Kidney epithelial cell (primary cell): ENCODE data around the gene OR56A5. TPM values are rescaled to one million over a fixed set of nuclear protein-coding genes. Genes with fewer than 3 reads are reported as not detected.

ENCODE experiments used
- DNase-seq: peaks from one replicate; pipeline ENCODE4 v3.0.0-alpha.2; 2010; ENCODE audit warnings: low read depth
- H3K27me3 ChIP-seq: 2 replicates; pipeline ENCODE4 v1.6.0; 2011; ENCODE audit warnings: low read length; ENCODE audit not compliant: control insufficient read depth, insufficient read depth
- H3K36me3 ChIP-seq: 2 replicates; pipeline ENCODE4 v1.5.1; 2011; ENCODE audit warnings: low read length; ENCODE audit not compliant: control insufficient read depth, insufficient read depth
- H3K4me3 ChIP-seq: 2 replicates; pipeline ENCODE4 v1.5.1; 2011; ENCODE audit warnings: low read depth, mild to moderate bottlenecking, control low read depth, low read length
- CTCF ChIP-seq: IDR thresholded peaks from 2 replicates; pipeline ENCODE4 v1.5.1; 2011; ENCODE audit warnings: mild to moderate bottlenecking, moderate library complexity, low read length, control low read depth, inconsistent platforms; ENCODE audit not compliant: insufficient read depth, poor library complexity, severe bottlenecking
- total RNA-seq: library from RNA; depleted of rRNA; stranded (reverse); fragments of >200 nt; gene quantifications from 2 replicates; pipeline ENCODE4 v1.2.3, GENCODE V29; 2015

Gene OR56A5
- total RNA-seq, 1 donor from 2014 or later = not detected

DNA sequence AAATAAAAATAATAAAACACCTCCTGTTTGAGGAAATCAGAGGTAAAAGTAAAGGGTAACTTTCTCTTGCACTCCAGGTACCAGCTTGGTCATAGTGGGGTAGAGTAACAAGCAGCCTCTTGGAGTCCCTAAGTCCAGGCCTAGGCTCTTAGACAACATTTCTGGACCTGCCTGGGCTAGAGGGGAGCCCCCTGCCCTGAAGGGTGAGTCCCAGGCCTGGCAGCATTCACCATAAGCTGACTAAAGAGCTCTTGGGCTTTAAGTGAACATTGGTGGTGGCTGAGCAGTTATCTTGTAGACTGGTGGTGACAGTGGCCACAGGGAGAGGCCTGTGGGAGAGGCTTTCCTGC is 44.9 kb downstream of the OR56A5 start:
- DNase-seq = no peak
- TF ChIP-seq CTCF = no peak
- Histone ChIP-seq H3K4me3 (no peak overlapping the region), H3K27me3 (no peaks in the 10 kb centered on the region), H3K36me3 (no peaks in the 10 kb centered on the region)

DNA sequence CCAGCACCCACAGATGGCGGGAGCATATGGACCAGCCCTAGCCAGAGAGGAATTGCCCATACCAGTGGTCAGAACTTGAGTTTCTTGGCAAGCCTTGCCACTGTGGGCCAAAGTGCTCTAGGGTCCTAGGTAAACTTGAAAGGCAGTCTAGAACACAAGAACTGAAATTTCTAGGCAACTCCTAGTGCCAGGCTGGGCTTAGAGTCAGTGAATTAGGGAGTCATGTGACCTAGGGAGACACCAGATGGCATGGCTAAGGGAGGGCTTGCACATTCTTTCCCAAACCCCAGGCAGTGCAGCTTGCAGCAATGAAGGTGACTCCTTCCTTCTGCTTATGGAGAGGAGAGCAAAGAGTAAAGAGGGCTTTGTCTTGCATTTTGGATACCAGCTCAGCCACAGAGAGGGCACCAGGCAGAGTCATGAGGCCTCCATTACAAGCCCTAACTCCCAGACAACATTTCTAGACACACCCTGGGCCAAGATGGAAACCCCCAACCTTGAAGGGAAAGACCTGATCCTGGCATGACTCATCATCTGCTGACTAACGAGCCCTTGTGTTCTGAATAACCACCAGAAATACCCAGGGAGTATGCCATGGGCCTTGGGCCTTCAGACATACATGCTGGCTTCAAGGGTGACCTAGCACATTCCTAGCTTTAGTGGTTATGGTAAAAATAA is 45.4 kb downstream of the OR56A5 start:
- Histone ChIP-seq H3K4me3 (no peak overlapping the region), H3K36me3 (no peaks in the 10 kb centered on the region), H3K27me3 (no peaks in the 10 kb centered on the region)
- no peak for TF ChIP-seq CTCF
- DNase-seq = peak; percentile 14

Other genes with a start within 250 kb of the OR56A5 start
- gene OR56B1, start 232.0 kb downstream of the OR56A5 start, total RNA-seq = not detected in 2 replicates
- gene OR52N4, start 214.3 kb downstream of the OR56A5 start, total RNA-seq = not detected in 2 replicates
- not detected in 2 replicates for gene OR52N5, start 185.1 kb downstream of the OR56A5 start, total RNA-seq
- gene OR52N1, start 177.2 kb downstream of the OR56A5 start, total RNA-seq = not detected in 2 replicates
- not detected in 2 replicates for gene OR52N2, start 159.6 kb downstream of the OR56A5 start, total RNA-seq
- not detected in 2 replicates for gene OR52E6, start 126.6 kb downstream of the OR56A5 start, total RNA-seq
- gene OR52E8, start 110.8 kb downstream of the OR56A5 start, total RNA-seq = not detected in 2 replicates
- gene OR52E4, start 87.9 kb downstream of the OR56A5 start, total RNA-seq = not detected in 2 replicates
- not detected in 2 replicates for gene OR52E5, start 75.3 kb downstream of the OR56A5 start, total RNA-seq
- not detected in 2 replicates for gene OR56A3, start 26.2 kb downstream of the OR56A5 start, total RNA-seq
- not detected in 2 replicates for gene OR52L1, start 18.5 kb upstream of the OR56A5 start, total RNA-seq
- gene OR56A4, start 38.5 kb upstream of the OR56A5 start, total RNA-seq = not detected in 2 replicates
- not detected in 2 replicates for gene OR56A1, start 62.3 kb upstream of the OR56A5 start, total RNA-seq
- gene OR56B4, start 139.2 kb upstream of the OR56A5 start, total RNA-seq = not detected in 2 replicates
- not detected in 2 replicates for gene OR52B2, start 201.8 kb upstream of the OR56A5 start, total RNA-seq
- gene OR52W1, start 230.7 kb upstream of the OR56A5 start, total RNA-seq = not detected in 2 replicates
- not detected in 2 replicates for gene C11orf42, start 237.1 kb upstream of the OR56A5 start, total RNA-seq